ENCODE results near the gene FGD5.
"Not testable (repeated sequence)": the region's sequence is repeated elsewhere in the genome, so short reads cannot be mapped to it uniquely, and the experiment has no call there.

Gene FGD5

GRCh38 chr3:14803981-14804834, 14.6 kb upstream of the FGD5 start:
- H3K27ac ChIP-seq: no peak overlapping the region
- TF ChIP-seq CTCF (conservative IDR thresholded peaks at IDR 0.05): no peak

GRCh38 chr3:14804835-14805780, 13.7 kb upstream of the FGD5 start:
- H3K27ac ChIP-seq: no peak overlapping the region
- TF ChIP-seq CTCF (conservative IDR thresholded peaks at IDR 0.05): no peak

GRCh38 chr3:14805961-14806537, 12.7 kb upstream of the FGD5 start:
- TF ChIP-seq CTCF (conservative IDR thresholded peaks at IDR 0.05): no peak
- no peak overlapping the region for H3K27ac ChIP-seq

- TF ChIP-seq CTCF (conservative IDR thresholded peaks at IDR 0.05): no peak
Measured at GRCh38 chr3:14806641-14807263, 12.0 kb upstream of the FGD5 start.

GRCh38 chr3:14808025-14808424, 10.7 kb upstream of the FGD5 start:
- no peak for TF ChIP-seq CTCF (conservative IDR thresholded peaks at IDR 0.05)

More at GRCh38 chr3:14806641-14807263, 12.0 kb upstream of the FGD5 start:
- no peak overlapping the region for H3K27ac ChIP-seq

GRCh38 chr3:14808502-14809266, 10.1 kb upstream of the FGD5 start:
- TF ChIP-seq CTCF (conservative IDR thresholded peaks at IDR 0.05): no peak
- H3K27ac ChIP-seq: no peak overlapping the region

More at GRCh38 chr3:14808025-14808424, 10.7 kb upstream of the FGD5 start:
- H3K27ac ChIP-seq: no peak overlapping the region

GRCh38 chr3:14809611-14810010, 9.2 kb upstream of the FGD5 start:
- H3K27ac ChIP-seq: not testable (repeated sequence)
